Measurements from ENCODE around the gene INPP5F. TPM values are rescaled to one million over a fixed set of nuclear protein-coding genes. Genes with fewer than 3 reads are reported as not detected.

The INPP5F gene
- total and polyA plus RNA-seq, 12 donors: 4.0 to 13.3 (median 6.4) TPM

- intact Hi-C loops (cut with DNase I): loop anchor here in 4 of 10 donors (1.0 to 10.0 kb wide), 6 partner anchors 19 to 277 kb away; partner anchors contain the start of genes SEC23IP (in 2 of the 4), TIAL1 (in 2 of the 4) and INPP5F (in 1 of the 4)
- WGBS, 2 donors: 0% methylated on average over 53 to 56 of the region's 56 CpGs
- Histone ChIP-seq H3K27me3 (no peaks in the 10 kb centered on the region), H3K4me1 (peaks cover 0 to 51% (median 33%) of the 10 kb centered on the region in 9 donors), H3K4me3 (peak overlapping the region; percentile 54 to 92 (median 79)), H3K36me3 (no peaks in the 10 kb centered on the region), H3K27ac (peak overlapping the region; percentile 78 to 98 (median 92)), H3K9me3 (no peaks in the 10 kb centered on the region)
- peak; percentile 42 to 56 for DNase-seq
- ATAC-seq: peak in 6 of 8 donors; percentile 4 to 52 (median 26)
- TF ChIP-seq CTCF (IDR thresholded peaks at IDR 0.05): no peak
These were observed 146.2 kb downstream of the INPP5F start for GRCh38 chr10:119871881-119872609.

GRCh38 chr10:119872610-119872859 lies 146.7 kb downstream of the INPP5F start, which contains the start of gene MCMBP:
MCMBP (minus strand) TSS chr10:119872843; CDS start chr10:119872584, 259 bp downstream.
- WGBS, 2 donors: 0 to 1% methylated on average over 31 to 41 of the region's 42 CpGs
- Histone ChIP-seq H3K27ac (peak within 1 kb of the TSS; percentile 78 to 98 (median 92)), H3K4me1 (peaks cover 0 to 48% (median 30%) of the 10 kb centered on the region in 9 donors)

GRCh38 chr10:119872860-119873681 lies 147.2 kb downstream of the INPP5F start:
- Histone ChIP-seq H3K4me1 (peaks cover 0 to 43% (median 25%) of the 10 kb centered on the region in 9 donors), H3K27me3 (no peaks in the 10 kb centered on the region), H3K36me3 (no peaks in the 10 kb centered on the region), H3K9me3 (no peaks in the 10 kb centered on the region), H3K27ac (peak overlapping the region; percentile 78 to 98 (median 92)), H3K4me3 (peak overlapping the region; percentile 54 to 92 (median 79))
- DNase-seq (peak; percentile 90 to 93), ATAC-seq (peak; percentile 98 to 99 (median 98))
- peak in 1 of 9 donors; percentile 12 for TF ChIP-seq CTCF (IDR thresholded peaks at IDR 0.05)
- WGBS, 2 donors: 0 to 1% methylated on average over 61 to 75 of the region's 75 CpGs
- intact Hi-C loops (cut with DNase I): loop anchor here in 6 of 10 donors (1.0 to 10.0 kb wide), 6 partner anchors 18 to 278 kb away; partner anchors contain the start of genes SEC23IP (in 4 of the 6), TIAL1 (in 2 of the 6) and INPP5F (in 1 of the 6)

More at GRCh38 chr10:119872610-119872859, 146.7 kb downstream of the INPP5F start, which contains the start of gene MCMBP:
- peak within 1 kb of the TSS; percentile 54 to 92 (median 79) for H3K4me3 ChIP-seq
- ATAC-seq (no peak), DNase-seq (no peak)
- intact Hi-C loops (cut with DNase I): loop anchor here in 4 of 10 donors (1.0 to 10.0 kb wide), 6 partner anchors 18 to 278 kb away; partner anchors contain the start of genes SEC23IP (in 2 of the 4), TIAL1 (in 2 of the 4) and INPP5F (in 1 of the 4)
- no peaks in the 10 kb centered on the region for H3K36me3 ChIP-seq
- TF ChIP-seq CTCF (IDR thresholded peaks at IDR 0.05): no peak
- H3K27me3 ChIP-seq: no peaks in the 10 kb centered on the region
- no peaks in the 10 kb centered on the region for H3K9me3 ChIP-seq

- 60 to 65% methylated on average over 2 of the region's 2 CpGs for WGBS, 2 donors
- ATAC-seq: no peak
- Histone ChIP-seq H3K27ac (no peak overlapping the region), H3K4me1 (peaks cover 0 to 8% (median 6%) of the 10 kb centered on the region in 9 donors), H3K4me3 (no peak overlapping the region), H3K27me3 (no peaks in the 10 kb centered on the region), H3K36me3 (no peaks in the 10 kb centered on the region), H3K9me3 (no peaks in the 10 kb centered on the region)
- intact Hi-C loops (cut with DNase I): loop anchor here in 1 of 10 donors (10.0 kb wide), 1 partner anchor 284 kb away; the partner anchor contains the start of gene TIAL1
- TF ChIP-seq CTCF (IDR thresholded peaks at IDR 0.05): no peak
- no peak for DNase-seq
These were observed 152.7 kb downstream of the INPP5F start for GRCh38 chr10:119878524-119878923.
